IPS-NIHi11 (cell line): ENCODE results near the gene SUB1.
"Not testable (repeated sequence)": the region's sequence is repeated elsewhere in the genome, so short reads cannot be mapped to it uniquely, and the experiment has no call there.

ENCODE experiments used
- DNase-seq: peaks from one replicate; pipeline ENCODE4 v3.0.0; 2012; ENCODE audit warnings: mixed read lengths, low spot score

Gene SUB1

GRCh38 chr5:32566319-32567111 is 18.8 kb upstream of the SUB1 start:
- DNase-seq: no peak

GRCh38 chr5:32571128-32571527 is 14.2 kb upstream of the SUB1 start:
- DNase-seq: no peak

GRCh38 chr5:32572778-32573480 is 12.4 kb upstream of the SUB1 start:
- no peak for DNase-seq

- DNase-seq: not testable (repeated sequence)
These were observed 11.9 kb upstream of the SUB1 start for GRCh38 chr5:32573481-32573854.

GRCh38 chr5:32574540-32575175 is 10.7 kb upstream of the SUB1 start:
- DNase-seq: no peak

GRCh38 chr5:32578363-32578762 is 7.0 kb upstream of the SUB1 start:
- DNase-seq: no peak

GRCh38 chr5:32578764-32579163 is 6.6 kb upstream of the SUB1 start:
- DNase-seq: no peak

- no peak for DNase-seq
These were observed 4.2 kb upstream of the SUB1 start for GRCh38 chr5:32581010-32581785.

GRCh38 chr5:32583582-32584232 is 1.6 kb upstream of the SUB1 start:
- no peak for DNase-seq

GRCh38 chr5:32584646-32585045 is 711 bp upstream of the SUB1 start:
- no peak for DNase-seq

- no peak for DNase-seq
These were observed 273 bp upstream of the SUB1 start for GRCh38 chr5:32585122-32585445.

- DNase-seq: no peak
These were observed 881 bp downstream of the SUB1 start for GRCh38 chr5:32586276-32586599.

GRCh38 chr5:32587067-32587551 is 1.8 kb downstream of the SUB1 start:
- DNase-seq: no peak

GRCh38 chr5:32589416-32589815 is 4.1 kb downstream of the SUB1 start:
- no peak for DNase-seq

GRCh38 chr5:32589942-32590869 is 4.8 kb downstream of the SUB1 start:
- no peak for DNase-seq

- no peak for DNase-seq
These were observed 9.8 kb downstream of the SUB1 start for GRCh38 chr5:32595118-32595517.

- DNase-seq: no peak
These were observed 11.8 kb downstream of the SUB1 start for GRCh38 chr5:32597041-32597629.

- no peak for DNase-seq
These were observed 13.0 kb downstream of the SUB1 start for GRCh38 chr5:32598260-32598937.

- DNase-seq: no peak
These were observed 13.7 kb downstream of the SUB1 start for GRCh38 chr5:32598997-32599549.
